Lung (tissue), 13 donors: ENCODE measurements around the gene TXK. TPM values are rescaled to one million over a fixed set of nuclear protein-coding genes. Genes with fewer than 3 reads are reported as not detected.

Experiments used
- ATAC-seq: fragments of 200-7000 bp; cut with Tn5 transposase; one replicate; pipeline ENCODE4 v1.9.1; 2020; ENCODE audit warnings: moderate number of reproducible peaks; ENCODE audit not compliant: insufficient read depth, low FRiP score
- DNase-seq, 3 donors: peaks; one replicate each; pipeline ENCODE4 v3.0.0-alpha.2; 2013 to 2017
- H3K27ac ChIP-seq, 2 donors: one replicate each; pipeline ENCODE4 v1.5.1; 2013; ENCODE audit warnings: mild to moderate bottlenecking in 2 of 2, moderate library complexity in 2 of 2, control low read depth in 1 of 2, inconsistent platforms in 1 of 2, low read depth in 1 of 2, low read length in 1 of 2
- H3K27me3 ChIP-seq, 3 donors: one replicate each; pipeline ENCODE4 v1.5.1; 2013; ENCODE audit warnings: low read length in 2 of 3; ENCODE audit not compliant: control insufficient read depth in 3 of 3, insufficient read depth in 3 of 3
- H3K36me3 ChIP-seq, 4 donors: one replicate each; pipeline ENCODE4 v1.5.1; 2013; ENCODE audit warnings: low read length in 4 of 4, mild to moderate bottlenecking in 1 of 4, moderate library complexity in 1 of 4; ENCODE audit not compliant: control insufficient read depth in 4 of 4, insufficient read depth in 4 of 4
- H3K4me1 ChIP-seq, 5 donors: one replicate each; pipeline ENCODE4 v1.5.1; 2013; ENCODE audit warnings: low read length in 5 of 5, mild to moderate bottlenecking in 2 of 5, moderate library complexity in 1 of 5; ENCODE audit not compliant: control insufficient read depth in 5 of 5, insufficient read depth in 5 of 5
- H3K4me3 ChIP-seq: one replicate; pipeline ENCODE4 v1.5.1; 2013; ENCODE audit warnings: mild to moderate bottlenecking, control low read depth, moderate library complexity
- H3K9ac ChIP-seq, 2 donors: one replicate each; pipeline ENCODE4 v1.5.1; 2013; ENCODE audit warnings: low read length in 2 of 2, control low read depth in 1 of 2; ENCODE audit not compliant: insufficient read depth in 1 of 2
- H3K9me3 ChIP-seq, 4 donors: one replicate each; pipeline ENCODE4 v1.5.1; 2013; ENCODE audit warnings: low read length in 3 of 4, mild to moderate bottlenecking in 1 of 4, moderate library complexity in 1 of 4; ENCODE audit not compliant: control insufficient read depth in 4 of 4, insufficient read depth in 3 of 4
- WGBS, 2 donors: extraction: QIAGEN DNeasy Blood & Tissue Kit; methylation state at CpG; one replicate each; pipeline ENCODE4 v1.1.7; 2013; 5-methylcytosine and 5-hydroxymethylcytosine counted together
- polyA plus RNA-seq, 2 donors: library from polyadenylated mRNA; stranded (reverse); fragments of 200-250 nt; gene quantifications; one replicate each; pipeline ENCODE4 v1.2.1, GENCODE V29; 2013
- small RNA-seq: library from RNA; depleted of rRNA; stranded (forward); fragments of <200 nt; gene quantifications from one replicate; pipeline ENCODE3, GENCODE V24; 2014; ENCODE audit warnings: low replicate concordance
- total RNA-seq, 2 donors: library from RNA; depleted of rRNA in 1 of 2; stranded (reverse); fragments of >200 nt in 1 of 2; gene quantifications; one replicate each; pipeline ENCODE4 v1.2.1, GENCODE V29; 2014 to 2021
- TF ChIP-seq, protein P1 (sequence below): IDR thresholded peaks from 2 replicates; pipeline ENCODE4 v1.5.1; 2012; ENCODE audit warnings: mild to moderate bottlenecking; ENCODE audit errors: control extremely low read depth, extremely low read depth
- donor health status: control.
- donor health status: control.
- donor health status: Bipolar disorder and iron deficiency.
- donor health status: healthy.
- donor health status: DM: yes; HTN: yes; CAD: no.

The TXK gene
- total and polyA plus RNA-seq, 4 donors: 0.91 to 9.1 (median 2.0) TPM

- 81 to 87% methylated on average over 2 of the region's 2 CpGs for WGBS, 2 donors
- no peaks in the 10 kb centered on the region for H3K36me3 ChIP-seq
Observed at GRCh38 chr4:48018112-48018511, 115.9 kb downstream of the TXK start.

GRCh38 chr4:48017108-48017571, 116.9 kb downstream of the TXK start:
- TF ChIP-seq, protein P1, sequence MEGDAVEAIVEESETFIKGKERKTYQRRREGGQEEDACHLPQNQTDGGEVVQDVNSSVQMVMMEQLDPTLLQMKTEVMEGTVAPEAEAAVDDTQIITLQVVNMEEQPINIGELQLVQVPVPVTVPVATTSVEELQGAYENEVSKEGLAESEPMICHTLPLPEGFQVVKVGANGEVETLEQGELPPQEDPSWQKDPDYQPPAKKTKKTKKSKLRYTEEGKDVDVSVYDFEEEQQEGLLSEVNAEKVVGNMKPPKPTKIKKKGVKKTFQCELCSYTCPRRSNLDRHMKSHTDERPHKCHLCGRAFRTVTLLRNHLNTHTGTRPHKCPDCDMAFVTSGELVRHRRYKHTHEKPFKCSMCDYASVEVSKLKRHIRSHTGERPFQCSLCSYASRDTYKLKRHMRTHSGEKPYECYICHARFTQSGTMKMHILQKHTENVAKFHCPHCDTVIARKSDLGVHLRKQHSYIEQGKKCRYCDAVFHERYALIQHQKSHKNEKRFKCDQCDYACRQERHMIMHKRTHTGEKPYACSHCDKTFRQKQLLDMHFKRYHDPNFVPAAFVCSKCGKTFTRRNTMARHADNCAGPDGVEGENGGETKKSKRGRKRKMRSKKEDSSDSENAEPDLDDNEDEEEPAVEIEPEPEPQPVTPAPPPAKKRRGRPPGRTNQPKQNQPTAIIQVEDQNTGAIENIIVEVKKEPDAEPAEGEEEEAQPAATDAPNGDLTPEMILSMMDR: no peak
- peaks cover 0 to 8% (median 3%) of the 10 kb centered on the region in 3 donors for H3K27me3 ChIP-seq

More at GRCh38 chr4:48018112-48018511, 115.9 kb downstream of the TXK start:
- Histone ChIP-seq H3K27me3 (peaks cover 0 to 8% (median 3%) of the 10 kb centered on the region in 3 donors), H3K9ac (no peak overlapping the region), H3K9me3 (peaks cover 0 to 1% (median 0%) of the 10 kb centered on the region in 4 donors), H3K4me3 (no peak overlapping the region), H3K27ac (no peak overlapping the region), H3K4me1 (peaks cover 0 to 9% (median 0%) of the 10 kb centered on the region in 5 donors)
- no peak for ATAC-seq
- DNase-seq: no peak
- TF ChIP-seq, protein P1: no peak

More at GRCh38 chr4:48017108-48017571, 116.9 kb downstream of the TXK start:
- peak overlapping the region; percentile 42 for H3K4me3 ChIP-seq
- peaks cover 0 to 9% (median 0%) of the 10 kb centered on the region in 5 donors for H3K4me1 ChIP-seq
- ATAC-seq (peak; percentile 72), DNase-seq (peak; percentile 44 to 74 (median 61))
- peak overlapping the region in 1 of 2 donors; percentile 68 for H3K27ac ChIP-seq
- peak overlapping the region; percentile 58 to 87 for H3K9ac ChIP-seq
- 1% methylated on average over 35 of the region's 35 CpGs for WGBS, 2 donors
- H3K36me3 ChIP-seq: no peaks in the 10 kb centered on the region
- H3K9me3 ChIP-seq: peaks cover 0 to 1% (median 0%) of the 10 kb centered on the region in 4 donors

Small RNA genes lying within 50 kb of the gene (small RNA-seq; reads per million reads assigned to genes)
- gene RF00019: not detected
- not detected for gene RF00026
- gene RNU6-838P: not detected

Other genes starting within 250 kb of the TXK start
- gene NFXL1, start 219.7 kb downstream of the TXK start, total RNA-seq: 10 to 100 TPM; 11.2 to 27.2 TPM
- gene NFXL1, start 219.7 kb downstream of the TXK start, polyA plus RNA-seq: 1 to 10 TPM; 4.6 to 6.3 TPM
- under 1 TPM; 0.06 to 0.48 TPM for gene CNGA1, start 117.6 kb downstream of the TXK start, total RNA-seq
- gene CNGA1, start 117.6 kb downstream of the TXK start, polyA plus RNA-seq: under 1 TPM; 0.14 TPM
- 1 to 10 TPM; 2.1 to 4.9 TPM for gene NIPAL1, start 117.5 kb downstream of the TXK start, total RNA-seq
- gene NIPAL1, start 117.5 kb downstream of the TXK start, polyA plus RNA-seq: under 1 TPM; 0.53 to 0.76 TPM
- 10 to 100 TPM in 1 of 2 donors, 1 to 10 TPM in 1; 4.1 to 19.8 TPM for gene TEC, start 135.6 kb upstream of the TXK start, total RNA-seq
- 1 to 10 TPM; 2.0 TPM for gene TEC, start 135.6 kb upstream of the TXK start, polyA plus RNA-seq
- gene SLAIN2, start 207.3 kb upstream of the TXK start, total RNA-seq: 10 to 100 TPM; 50.9 to 62.8 TPM
- gene SLAIN2, start 207.3 kb upstream of the TXK start, polyA plus RNA-seq: 10 to 100 TPM; 17.8 to 33.0 TPM